ENCODE measurements around the gene DERL2.
A peak's percentile ranks its signal among the peaks of the same experiment; 100 is the strongest.

DERL2 gene

DNA sequence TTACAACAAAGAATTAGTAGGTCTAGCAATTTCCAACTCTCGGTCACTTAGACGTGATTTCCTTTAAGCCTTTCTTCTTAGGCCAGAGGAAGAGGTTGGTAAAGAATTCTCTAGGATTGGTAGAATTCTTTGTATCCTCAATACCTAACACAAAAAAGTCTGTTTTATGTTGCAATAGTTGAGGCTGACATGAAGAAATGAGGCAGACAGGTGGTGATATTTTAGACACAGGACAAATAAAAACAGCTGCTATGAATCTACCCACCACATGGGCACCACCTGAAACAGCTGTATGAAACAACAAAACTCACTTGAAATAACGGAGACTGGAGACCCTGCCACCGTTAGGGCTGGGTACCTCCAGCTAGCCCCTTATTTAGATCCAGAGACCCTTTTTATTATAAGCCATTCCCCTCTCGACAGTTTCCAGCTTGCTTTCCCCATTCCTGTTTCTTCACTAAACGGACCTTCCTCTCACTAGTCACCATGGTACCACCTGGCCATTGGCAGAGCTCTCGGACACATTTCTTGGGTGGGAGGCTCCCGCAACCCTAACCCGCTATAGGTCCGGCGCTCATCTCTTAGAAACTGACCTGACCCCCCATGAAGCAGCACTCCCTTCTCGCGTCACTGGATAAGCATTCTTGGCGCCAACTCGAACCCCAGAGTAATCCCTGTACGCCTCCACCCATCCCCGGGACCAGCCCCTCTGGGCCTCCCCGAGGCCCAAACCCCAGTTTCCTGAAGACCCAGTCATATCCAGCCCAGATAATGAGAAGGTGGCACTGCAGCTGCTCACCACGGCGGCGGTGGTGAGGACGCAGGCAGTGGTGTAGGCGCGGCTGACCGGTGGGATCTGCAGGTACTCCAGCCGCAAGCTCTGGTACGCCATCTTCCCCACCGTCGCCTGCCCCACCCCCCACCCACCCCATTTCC, at the start of gene DERL2:
Gene DERL2, minus strand, starts transcription at position 909 of the 936 bp plus-strand sequence. Its CDS starts 17 bp downstream, at position 892.
- DNase-seq = no peak

- DNase-seq = no peak
Measured at GRCh38 chr17:5535436-5535835, 49.5 kb upstream of the DERL2 start.

GRCh38 chr17:5533486-5534315, 47.7 kb upstream of the DERL2 start:
- no peak for DNase-seq

DNA sequence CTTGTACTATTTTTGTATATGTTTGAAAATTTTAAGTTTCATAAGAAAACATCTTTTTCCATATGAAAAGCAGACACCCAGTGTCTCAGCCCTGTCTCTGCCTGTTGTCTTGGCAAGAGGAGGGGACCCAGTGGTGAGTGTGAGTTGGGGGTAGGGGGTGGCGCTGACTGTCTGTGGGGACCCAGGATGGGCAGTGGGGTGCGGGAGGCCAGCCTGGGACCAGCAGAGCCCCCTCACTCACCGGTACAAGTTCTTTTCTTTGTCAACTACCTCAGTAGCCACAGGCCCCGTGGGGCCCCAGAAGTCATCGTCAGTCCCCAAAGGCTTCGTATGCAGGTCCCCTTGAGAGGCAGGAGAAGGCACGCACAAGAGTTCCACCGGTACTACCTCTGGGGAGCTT, 46.6 kb upstream of the DERL2 start:
- no peak for DNase-seq

GRCh38 chr17:5531085-5531418, 45.1 kb upstream of the DERL2 start:
- no peak for DNase-seq

- DNase-seq = no peak
Measured at GRCh38 chr17:5530265-5531084, 44.5 kb upstream of the DERL2 start.

GRCh38 chr17:5527601-5528250, 41.7 kb upstream of the DERL2 start:
- no peak for DNase-seq

- peak; percentile 66 for DNase-seq
Measured at GRCh38 chr17:5526821-5527598, 41.0 kb upstream of the DERL2 start.

GRCh38 chr17:5523249-5523648, 37.3 kb upstream of the DERL2 start:
- DNase-seq = no peak

DNA sequence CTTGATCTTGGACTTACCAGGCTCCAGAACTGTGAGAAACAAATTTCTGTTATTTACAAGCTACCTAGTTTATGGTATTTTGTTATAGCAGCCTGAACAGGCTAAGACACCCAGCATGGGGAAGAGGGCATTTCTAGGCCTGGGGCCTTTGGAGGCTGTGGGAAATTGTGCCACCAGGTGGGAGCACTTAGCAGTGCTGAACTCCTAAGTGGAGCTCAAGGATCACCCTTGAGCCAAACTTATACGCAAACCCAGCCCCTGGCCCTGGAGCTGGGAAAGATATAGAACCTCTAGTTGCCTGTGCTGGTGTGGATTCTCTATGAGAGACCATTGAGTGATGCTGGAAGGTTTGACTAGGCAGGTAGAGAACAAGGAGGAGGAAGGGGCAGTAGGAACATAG, 36.5 kb upstream of the DERL2 start:
- no peak for DNase-seq

DNA sequence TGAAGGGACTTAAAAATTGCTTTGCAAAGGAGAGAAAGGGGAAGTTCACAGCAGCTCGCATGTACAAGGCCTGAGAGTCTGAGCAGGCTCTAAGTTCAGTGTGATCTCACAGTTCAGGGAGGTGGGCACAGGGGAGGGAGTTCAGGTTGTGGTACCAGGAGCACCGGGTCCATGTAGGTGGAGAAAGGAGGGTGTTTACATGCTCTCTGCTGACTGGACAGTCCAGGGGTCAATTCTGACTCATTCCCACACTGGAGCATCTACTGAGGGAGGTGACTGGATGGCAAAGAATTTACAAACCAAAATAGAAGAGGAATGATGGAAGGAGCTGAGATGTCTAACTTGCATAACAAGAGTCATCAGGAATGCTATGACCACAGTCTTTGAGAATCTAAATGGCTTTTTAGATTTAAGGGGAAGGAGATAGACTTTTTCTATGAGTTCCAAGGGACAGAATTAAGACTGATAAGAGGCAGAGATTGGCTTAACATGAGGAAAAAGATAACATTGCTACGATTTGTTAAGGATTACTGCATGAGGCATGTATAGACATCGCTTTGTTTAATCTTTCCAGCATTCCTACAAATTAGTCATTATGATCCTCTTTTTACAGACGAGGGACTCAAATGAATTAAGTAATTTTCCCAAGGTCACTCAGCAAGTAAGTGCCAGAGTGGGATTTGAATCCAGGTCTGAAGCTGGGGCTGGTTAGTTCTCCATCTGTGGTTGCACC, 30.2 kb upstream of the DERL2 start:
- no peak for DNase-seq

DNA sequence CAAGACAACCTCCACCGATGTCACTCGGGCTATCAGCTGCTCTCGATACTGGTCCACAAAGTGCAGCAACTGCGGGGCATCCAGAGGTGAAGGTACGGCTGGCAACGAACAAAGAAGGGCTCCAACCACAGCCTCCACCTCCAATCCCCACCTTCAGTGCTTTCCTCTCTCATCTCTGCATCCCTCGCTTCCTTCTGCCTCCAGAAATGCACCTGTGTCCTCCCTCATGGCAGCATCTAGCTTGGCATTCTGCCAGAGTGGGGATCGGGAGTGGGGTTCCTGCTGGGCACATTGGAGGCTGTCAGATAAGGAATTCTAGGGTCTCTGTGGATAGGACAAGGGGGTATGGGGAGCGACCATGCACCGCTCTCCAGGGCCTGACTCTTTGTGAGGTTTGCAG, 29.0 kb upstream of the DERL2 start:
- no peak for DNase-seq

DNA sequence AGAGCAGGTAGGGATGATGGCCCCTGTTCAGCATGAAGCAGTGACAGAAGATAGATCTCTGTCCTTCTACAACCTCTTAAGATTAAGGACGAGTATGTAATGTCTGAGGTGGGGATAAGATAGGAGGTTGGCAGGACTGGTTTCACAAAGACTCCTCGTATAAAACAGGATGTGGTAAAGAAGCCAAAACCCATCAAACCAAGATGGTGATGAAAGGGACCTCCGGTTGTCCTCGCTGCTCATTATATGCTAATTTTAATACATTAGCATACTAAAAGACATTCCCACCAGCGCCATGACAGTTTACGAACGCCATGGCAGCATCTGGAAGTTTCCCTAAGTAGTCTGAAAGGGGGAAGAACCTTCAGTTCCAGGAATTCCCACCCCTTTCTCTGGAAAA, 27.6 kb upstream of the DERL2 start:
- DNase-seq = no peak

DNA sequence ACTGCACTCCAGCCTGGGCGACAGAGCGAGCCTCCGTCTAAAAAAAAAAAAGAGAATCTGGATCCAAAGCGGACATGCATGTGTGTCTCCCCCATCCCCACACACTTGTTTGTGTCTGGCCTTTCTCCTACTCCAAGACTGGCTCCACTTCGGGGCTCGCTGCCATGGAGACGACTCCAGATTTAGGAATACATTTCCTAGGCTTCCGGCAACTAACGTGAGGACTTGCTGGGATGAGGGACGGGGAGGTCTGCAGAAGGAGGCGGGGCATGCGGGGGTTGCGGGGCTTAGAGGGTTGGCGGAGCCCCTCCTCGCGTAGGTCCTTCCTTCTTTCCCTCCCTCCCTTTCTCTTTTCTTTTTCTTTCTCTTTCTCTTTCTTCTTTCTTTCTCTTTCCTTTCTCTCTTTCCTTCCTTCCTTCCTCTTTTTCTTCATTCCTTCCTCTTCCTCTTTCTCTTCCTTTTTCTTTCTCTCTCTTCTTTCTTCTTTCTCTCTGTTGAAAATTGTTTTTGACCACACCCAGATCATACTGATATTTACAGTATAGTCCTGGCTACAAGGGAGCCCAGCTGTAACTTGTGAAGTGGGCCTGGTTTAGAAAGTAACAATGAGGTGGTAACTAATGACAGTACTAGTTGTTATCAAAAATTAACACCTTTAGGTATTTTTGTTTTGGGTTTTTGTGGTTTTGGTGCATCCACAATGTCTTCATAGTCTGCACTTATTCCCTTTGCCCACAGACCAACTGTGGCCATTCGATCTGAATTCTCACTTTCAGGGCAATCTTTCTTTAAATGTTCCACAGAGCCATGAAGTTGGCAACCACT, 25.6 kb upstream of the DERL2 start:
- DNase-seq = no peak

- DNase-seq = no peak
Measured at GRCh38 chr17:5510771-5511170, 24.8 kb upstream of the DERL2 start.

DNA sequence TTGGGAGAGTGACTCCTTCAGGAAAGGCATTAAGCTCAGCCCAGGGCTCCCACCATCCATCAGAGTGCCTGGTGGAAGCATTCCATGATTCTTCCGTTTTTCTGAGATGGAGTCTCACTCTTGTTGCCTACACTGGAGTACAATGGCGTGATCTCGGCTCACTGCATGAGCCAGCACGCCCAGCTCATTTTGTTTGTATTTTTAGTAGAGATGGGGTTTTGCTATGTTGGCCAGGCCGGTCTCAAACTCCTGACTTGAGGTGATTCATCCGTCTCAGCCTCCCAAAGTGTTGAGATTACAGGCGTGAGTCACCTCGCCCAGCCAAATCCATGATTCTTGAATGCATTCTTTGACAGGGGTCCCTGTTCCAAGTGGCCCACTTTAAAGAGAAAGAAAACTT, 23.5 kb upstream of the DERL2 start:
- DNase-seq = no peak

- DNase-seq = peak; percentile 60
Measured at GRCh38 chr17:5508810-5509209, 22.8 kb upstream of the DERL2 start.

DNA sequence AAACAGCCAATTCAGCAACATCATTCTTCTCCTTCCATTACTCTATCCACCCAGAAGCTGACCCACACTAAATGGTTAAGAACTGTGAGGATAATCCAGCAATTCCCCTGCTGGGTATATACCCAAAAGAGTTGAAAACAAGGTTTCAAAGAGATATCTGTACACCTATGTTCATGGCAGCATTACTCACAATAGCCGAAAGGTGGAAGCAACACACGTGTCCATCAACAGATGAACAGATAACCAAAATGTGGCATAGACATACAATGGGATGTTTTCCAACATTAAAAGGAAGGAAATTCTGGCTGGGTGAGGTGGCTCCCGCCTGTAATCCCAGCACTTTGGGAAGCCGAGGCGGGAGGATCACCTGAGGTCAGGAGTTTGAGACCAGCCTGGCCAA, 20.3 kb upstream of the DERL2 start:
- no peak for DNase-seq

- DNase-seq = no peak
Measured at GRCh38 chr17:5502552-5502951, 16.6 kb upstream of the DERL2 start.

DNA sequence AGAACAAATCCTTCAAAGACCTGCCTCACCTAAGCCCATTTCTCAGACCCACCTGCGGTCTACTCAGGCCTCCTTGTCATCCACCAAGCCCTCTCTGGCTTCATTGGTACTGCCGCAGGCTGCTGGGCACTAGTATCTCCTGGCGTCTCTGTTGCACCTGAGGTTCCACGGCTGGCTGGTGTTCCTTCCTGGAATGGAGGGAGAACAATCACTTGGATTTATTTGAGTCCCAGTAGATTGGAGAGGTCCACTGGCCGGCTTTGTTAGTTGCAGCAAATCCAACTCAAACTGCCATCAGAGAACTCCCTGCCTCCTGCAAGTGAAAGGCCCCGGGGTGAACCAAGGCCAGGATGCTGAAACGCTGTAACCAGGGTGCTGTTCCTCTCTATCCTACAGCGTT, 15.7 kb upstream of the DERL2 start:
- DNase-seq = no peak
